Measurements from ENCODE around the gene ADGRG1.
A peak's percentile ranks its signal among the peaks of the same experiment; 100 is the strongest.

ADGRG1 gene

DNA sequence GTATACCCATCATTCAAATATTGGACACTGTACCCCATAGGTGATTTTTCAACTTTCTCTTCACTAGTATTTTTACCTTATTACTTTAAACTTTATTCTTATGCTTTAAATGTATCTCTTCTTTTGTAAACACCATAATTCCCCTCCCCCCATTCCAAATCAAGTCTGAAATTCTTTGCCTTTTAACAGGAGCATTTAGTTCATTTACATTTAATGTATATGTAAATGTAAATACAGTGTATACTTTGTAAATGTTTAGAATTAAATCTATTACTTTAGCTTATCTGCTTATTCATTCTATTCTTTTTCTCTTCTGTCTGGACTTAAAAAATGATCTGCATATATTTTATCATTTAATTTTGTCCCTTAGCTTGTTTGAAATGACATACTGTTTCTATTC is 30.0 kb upstream of the ADGRG1 start:
- no peak overlapping the region for H3K4me3 ChIP-seq (ENCODE audit: low read length)
- TF ChIP-seq, protein P1, sequence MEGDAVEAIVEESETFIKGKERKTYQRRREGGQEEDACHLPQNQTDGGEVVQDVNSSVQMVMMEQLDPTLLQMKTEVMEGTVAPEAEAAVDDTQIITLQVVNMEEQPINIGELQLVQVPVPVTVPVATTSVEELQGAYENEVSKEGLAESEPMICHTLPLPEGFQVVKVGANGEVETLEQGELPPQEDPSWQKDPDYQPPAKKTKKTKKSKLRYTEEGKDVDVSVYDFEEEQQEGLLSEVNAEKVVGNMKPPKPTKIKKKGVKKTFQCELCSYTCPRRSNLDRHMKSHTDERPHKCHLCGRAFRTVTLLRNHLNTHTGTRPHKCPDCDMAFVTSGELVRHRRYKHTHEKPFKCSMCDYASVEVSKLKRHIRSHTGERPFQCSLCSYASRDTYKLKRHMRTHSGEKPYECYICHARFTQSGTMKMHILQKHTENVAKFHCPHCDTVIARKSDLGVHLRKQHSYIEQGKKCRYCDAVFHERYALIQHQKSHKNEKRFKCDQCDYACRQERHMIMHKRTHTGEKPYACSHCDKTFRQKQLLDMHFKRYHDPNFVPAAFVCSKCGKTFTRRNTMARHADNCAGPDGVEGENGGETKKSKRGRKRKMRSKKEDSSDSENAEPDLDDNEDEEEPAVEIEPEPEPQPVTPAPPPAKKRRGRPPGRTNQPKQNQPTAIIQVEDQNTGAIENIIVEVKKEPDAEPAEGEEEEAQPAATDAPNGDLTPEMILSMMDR (conservative IDR thresholded peaks at IDR 0.05; ENCODE audit: low read length): no peak
- no peak for DNase-seq (ENCODE audit: low read depth)

DNA sequence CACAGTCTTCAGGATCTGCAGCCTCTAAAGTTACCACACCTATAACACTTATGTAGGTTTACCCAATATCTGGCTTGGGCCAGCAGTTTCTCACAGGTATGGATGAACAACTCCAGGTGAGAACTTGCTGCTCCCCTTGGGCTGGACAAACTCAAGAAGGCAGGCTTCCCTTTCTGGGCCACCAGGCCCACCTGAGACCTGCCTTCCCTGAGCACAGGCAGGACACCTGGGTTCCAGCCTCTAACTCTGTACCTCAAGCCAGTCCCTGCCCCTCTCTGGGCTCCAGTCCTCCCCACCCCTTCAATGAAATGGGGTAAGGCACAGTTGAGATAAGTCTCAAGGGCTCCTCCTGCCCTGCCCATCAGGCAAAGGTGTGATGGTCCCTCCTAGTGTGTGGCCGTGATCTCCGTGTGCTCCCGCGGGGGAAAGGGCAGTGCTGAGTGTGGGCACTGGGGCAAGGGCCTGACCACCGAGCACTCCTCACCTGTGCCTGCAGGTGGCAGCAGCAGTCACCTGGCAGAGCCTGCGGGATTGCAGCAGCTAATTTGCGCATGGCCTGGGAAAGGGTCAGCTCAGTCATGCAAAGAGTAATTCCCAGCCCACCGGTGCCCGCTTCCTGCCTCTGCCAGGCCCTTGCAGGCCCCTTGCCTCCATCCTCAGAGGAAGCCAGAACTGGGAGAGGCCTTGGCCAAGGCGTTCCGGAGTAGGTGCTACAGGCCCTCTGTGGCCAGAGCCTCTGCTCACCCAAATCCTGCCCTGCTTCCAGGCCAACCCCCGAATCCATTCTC is 28.2 kb upstream of the ADGRG1 start:
- TF ChIP-seq, protein P1 (conservative IDR thresholded peaks at IDR 0.05; ENCODE audit: low read length): peak; percentile 60
- no peak overlapping the region for H3K4me3 ChIP-seq (ENCODE audit: low read length)
- peak; percentile 21 for DNase-seq (ENCODE audit: low read depth)

DNA sequence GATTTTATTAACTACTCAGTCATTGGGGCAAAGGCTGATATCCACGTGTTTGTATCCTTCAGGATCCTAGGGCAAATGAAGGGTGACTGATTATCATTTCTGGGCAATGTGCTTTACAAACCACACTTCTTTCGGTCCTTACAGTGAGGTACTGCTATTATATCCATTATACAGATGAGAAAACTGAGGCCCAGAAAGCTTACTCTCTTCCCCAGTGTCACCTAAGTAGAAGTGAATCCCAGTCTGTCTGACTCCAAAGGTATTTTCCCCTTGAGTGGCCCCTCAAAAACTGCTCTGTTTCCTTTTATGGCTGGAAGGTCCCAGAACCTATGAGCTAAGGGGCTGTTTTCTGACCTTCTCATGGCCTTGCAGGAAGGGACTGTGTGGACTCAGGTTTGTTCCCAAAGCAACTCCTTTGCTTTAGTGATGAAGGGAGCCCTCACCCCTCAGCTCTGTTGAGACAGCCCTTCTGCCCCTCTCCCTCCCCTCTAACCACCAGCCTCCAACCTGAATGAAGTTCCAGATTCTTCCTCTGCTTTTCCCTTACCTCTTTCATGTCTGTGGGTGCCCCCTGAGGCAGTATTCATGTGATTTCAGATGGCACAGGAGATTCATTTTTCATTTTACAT is 27.4 kb upstream of the ADGRG1 start:
- TF ChIP-seq, protein P1 (conservative IDR thresholded peaks at IDR 0.05; ENCODE audit: low read length): no peak
- no peak overlapping the region for H3K4me3 ChIP-seq (ENCODE audit: low read length)
- no peak for DNase-seq (ENCODE audit: low read depth)

DNA sequence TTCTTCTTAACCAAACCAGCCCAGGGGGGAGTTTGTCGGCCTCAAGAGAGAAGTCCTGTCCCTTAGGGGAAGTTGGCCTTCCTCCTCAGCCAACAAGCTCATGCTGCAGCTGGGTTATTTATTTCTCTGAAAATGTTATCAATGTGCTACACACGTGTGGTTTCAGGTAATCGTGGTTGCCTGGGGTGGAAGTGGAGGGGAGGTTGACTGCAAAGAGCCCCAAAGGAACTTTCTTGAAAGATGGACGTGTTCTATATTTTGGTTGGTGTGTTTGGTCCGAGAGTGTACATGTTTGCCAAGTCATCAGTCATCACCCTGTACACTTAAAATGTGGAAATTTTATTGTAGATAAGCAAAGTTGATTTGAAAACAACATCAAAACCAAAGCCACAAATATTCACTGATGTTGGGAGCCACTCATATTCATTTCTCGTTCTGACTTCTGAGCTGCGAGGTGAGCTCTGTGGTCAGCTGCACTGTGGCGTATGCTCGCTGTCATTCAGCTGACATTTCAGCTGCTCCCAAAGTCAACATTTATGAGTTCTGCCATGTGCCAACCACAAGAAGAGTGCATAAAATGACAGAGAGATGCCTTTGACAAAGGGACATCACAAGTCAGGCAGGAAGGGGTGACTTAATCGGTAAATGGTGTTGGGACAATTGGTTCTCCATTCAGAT is 26.5 kb upstream of the ADGRG1 start:
- no peak for DNase-seq (ENCODE audit: low read depth)
- H3K4me3 ChIP-seq (ENCODE audit: low read length): no peak overlapping the region
- TF ChIP-seq, protein P1 (conservative IDR thresholded peaks at IDR 0.05; ENCODE audit: low read length): no peak

DNA sequence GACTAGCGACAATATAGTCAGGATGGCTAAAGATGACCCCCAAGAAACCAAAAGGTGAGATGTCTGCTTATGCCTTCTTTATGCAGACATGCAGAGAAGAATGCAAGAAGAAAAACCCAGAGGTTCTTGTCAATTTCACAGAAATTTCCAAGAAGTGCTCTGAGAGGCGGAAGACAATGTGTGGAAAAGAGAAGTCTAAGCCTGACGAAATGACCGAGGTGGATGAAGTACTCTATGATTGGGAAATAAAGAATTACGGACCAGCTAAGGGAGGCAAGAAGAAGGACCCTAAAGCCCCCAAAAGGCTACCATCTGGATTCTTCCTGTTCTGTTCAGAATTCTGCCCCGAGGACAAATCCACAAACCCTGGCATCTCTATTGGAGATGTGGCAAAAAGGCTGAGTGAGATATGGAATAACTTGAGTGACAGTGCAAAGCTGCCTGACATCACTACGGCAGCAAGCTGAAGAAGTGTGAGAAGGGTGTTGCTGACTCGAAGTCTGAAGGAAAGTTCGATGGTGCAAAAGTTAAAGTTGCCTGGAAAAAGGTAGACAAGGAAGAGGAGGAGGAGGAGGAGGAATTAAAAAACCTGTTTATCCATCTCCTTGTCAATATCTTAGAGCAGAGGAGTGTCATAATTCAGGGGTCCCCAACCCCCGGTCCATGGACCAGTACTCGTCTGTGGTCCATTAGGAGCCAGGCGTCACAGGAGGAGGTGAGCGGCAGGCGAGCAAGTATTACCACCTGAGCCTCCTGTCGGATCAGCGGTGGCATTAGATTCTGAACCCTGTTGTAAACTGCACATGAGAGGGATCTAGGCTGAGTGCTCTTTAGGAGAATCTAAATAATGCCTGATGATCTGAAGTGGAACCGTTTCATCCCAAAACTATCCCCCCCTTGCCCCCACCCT is 25.1 kb upstream of the ADGRG1 start:
- no peak for DNase-seq (ENCODE audit: low read depth)
- TF ChIP-seq, protein P1 (conservative IDR thresholded peaks at IDR 0.05; ENCODE audit: low read length): no peak
- no peak overlapping the region for H3K4me3 ChIP-seq (ENCODE audit: low read length)

DNA sequence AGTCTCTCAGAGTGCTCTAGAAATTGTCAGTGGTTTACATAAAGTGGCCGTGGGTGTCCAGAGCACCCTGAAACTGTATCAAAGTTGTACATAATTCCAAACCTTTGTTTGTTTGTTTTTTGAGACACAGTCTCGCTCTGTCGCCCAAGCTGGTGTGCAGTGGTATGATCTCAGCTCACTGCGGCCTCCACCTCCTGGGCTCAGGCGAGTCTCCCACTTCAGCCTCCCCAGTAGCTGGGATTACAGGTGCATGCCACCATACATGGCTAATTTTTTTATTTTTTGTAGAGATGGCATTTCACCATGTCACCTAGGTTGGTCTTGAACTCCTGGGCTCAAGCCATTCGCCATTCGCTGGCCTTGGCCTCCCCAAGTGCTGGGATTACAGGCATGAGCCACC is 24.3 kb upstream of the ADGRG1 start:
- DNase-seq (ENCODE audit: low read depth): no peak
- TF ChIP-seq, protein P1 (conservative IDR thresholded peaks at IDR 0.05; ENCODE audit: low read length): no peak
- no peak overlapping the region for H3K4me3 ChIP-seq (ENCODE audit: low read length)

Data from AG10803 (cell line).